Stimulated activated CD4-positive, alpha-beta T cell treated with anti-CD3 and anti-CD28 coated beads, Interleukin-2, amount 100 ng/mL, for 4 hours (primary cell): ENCODE measurements around the gene KLHL21.
"Not testable (repeated sequence)": the region's sequence is repeated elsewhere in the genome, so short reads cannot be mapped to it uniquely, and the experiment has no call there.

ENCODE experiments used
- DNase-seq: peaks from one replicate; pipeline ENCODE4 v3.0.0-alpha.2; 2020; ENCODE audit warnings: low read depth

Gene KLHL21

GRCh38 chr1:6602669-6603237, at the start of gene KLHL21:
KLHL21 (minus strand) TSS chr1:6602869; CDS start chr1:6602817, 52 bp downstream.
- peak; percentile 87 for DNase-seq

DNA sequence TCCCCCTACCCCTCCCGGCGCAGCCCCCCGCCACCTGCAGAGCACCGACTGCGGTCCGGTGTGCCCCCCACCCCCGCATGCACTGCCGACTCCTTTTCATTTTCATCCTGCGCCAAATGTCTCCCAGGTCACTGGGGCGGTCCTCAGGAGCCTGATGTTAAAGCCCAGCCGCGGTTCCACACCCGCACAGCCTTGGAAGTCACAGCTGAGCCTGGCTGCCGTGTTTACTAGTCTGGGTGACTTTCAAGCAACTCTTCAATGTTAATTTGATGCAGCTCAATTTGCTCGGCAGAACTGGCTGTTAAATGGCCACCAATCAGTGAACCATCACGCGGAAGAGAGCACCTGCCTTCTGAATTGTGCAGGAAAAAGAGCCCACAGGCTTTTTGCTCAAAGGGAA, 49.2 kb upstream of the KLHL21 start:
- no peak for DNase-seq

DNA sequence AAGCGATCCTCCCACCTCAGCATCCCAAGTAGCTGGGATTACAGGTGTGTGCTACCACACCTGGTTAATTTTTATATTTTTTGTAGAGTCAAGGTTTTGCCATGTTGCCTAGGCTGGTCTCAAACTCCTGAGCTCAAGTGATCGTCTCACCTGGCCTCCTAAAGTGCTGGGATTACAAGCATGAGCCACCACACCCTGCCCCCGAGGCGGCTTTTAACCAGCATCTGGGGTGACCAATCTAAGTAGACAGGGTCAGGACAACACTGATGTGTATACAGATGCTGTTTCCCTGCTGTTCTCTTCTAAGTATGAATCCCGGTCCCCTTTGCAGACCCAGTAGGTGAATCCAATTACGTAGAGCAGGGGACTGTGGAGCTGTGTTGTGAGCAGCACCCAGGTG, 45.9 kb upstream of the KLHL21 start:
- DNase-seq = no peak

GRCh38 chr1:6646499-6647148, 44.0 kb upstream of the KLHL21 start:
- DNase-seq = peak; percentile 13

DNA sequence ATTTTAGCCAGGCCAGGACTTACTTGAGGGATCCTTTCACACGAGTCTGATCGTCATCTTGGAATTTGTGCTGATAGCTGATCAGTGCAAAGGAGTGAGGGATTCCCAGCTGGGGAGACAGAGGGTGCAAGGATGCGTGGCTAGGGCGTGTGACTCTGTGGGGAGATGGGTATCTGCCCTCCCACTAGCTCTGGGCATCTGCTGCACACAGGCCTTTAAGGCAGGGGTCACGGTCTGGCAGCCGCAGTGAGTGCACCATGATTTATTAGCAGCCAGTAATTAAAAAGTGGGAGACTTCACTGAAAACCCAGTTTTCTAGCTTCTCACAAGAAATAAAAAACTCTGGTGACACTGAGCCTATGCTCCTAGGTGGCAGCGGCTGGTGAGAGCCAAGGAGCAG, 42.3 kb upstream of the KLHL21 start:
- DNase-seq = no peak

DNA sequence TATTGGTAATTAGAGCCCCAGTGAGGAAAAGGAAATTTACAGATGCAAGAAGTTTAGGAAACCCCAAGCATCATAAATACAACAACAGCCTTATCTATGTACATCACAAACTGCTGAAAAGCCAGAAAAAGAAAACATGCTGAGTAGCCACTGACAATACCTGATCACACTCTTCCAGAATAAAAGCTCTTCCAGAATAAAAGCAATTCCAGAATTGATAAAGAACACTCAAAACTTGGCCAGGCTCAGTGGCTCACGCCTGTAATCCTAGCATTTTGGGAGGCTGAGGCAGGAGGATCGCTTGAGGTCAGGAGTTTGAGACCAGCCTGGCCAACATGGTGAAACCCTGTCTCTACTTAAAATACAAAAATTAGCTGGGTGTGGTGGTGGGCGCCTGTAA, 38.2 kb upstream of the KLHL21 start:
- not testable (repeated sequence) for DNase-seq

GRCh38 chr1:6638226-6638625, 35.6 kb upstream of the KLHL21 start:
- no peak for DNase-seq

GRCh38 chr1:6637770-6638169, 35.1 kb upstream of the KLHL21 start:
- no peak for DNase-seq

GRCh38 chr1:6636778-6637177, 34.1 kb upstream of the KLHL21 start:
- not testable (repeated sequence) for DNase-seq

GRCh38 chr1:6635910-6636760, 33.5 kb upstream of the KLHL21 start:
- no peak for DNase-seq

DNA sequence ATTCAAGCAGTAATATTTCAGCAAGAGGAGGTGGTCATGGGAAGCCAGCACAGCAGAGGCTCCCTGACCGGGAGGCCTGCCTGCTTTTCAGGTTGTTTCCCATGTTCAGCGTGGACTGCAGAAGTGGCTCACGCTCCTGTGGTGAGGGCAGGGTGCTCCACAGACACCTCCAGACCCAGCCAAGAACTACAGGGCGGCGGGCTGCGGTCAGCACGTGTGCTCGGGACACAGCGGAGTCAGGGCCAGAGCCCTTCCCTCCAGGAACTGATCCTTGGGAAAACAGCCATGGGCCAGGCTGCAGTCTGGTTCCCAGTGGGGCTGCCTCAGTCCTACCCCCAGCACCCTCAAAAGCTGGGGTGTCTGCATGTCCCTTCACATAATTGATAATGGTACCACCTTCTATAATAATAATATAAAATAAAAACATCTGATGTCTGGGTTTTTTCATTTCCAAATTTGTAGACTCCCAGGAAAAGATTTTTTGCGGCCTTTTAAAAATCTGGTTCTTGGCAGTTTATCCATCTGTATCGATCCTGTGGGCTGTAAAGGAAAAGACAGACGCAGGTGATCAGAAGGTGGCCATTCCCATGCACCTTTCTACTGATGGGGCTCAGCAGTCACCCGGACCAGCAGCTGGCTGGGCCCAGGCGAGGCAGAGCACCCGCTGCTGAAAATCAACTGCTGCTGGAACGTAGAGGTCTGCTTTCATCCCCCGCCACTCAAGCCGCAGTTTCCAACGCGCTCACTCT, 32.7 kb upstream of the KLHL21 start:
- no peak for DNase-seq

DNA sequence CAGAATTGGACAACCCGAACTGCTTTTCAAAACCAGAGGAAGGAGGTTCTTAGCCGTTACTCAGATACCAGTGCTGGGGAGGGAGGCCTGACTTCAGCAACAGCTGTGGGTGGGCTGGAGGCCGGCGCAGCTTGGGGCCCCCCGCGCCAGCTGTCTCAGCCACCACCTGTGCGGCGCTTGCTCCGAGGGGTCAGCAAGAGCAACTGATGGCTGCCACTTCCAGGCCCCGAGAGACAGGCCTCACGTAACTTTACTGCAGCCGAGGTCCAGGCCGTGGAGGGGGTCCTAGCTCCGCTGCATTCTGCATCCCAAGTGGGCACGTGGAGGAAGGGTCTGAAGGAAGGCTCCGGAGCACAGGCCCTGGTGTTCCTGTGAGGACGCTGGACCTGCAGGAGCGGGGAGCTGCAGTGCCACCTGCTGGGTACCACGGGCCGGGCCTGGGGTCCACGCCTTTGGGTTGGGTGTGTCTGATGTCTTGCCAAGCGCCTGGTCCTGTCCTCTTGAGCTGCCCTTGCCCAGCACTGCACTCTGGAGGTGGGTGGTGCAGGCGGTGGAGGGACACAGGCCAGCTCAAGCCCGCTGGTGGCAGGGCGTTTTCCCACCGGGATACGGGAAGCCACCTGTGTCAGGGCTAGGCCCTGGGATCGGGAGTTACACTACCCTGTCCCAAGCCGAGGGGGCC, 31.8 kb upstream of the KLHL21 start:
- peak; percentile 12 for DNase-seq

GRCh38 chr1:6632588-6633514, 30.2 kb upstream of the KLHL21 start:
- no peak for DNase-seq

DNA sequence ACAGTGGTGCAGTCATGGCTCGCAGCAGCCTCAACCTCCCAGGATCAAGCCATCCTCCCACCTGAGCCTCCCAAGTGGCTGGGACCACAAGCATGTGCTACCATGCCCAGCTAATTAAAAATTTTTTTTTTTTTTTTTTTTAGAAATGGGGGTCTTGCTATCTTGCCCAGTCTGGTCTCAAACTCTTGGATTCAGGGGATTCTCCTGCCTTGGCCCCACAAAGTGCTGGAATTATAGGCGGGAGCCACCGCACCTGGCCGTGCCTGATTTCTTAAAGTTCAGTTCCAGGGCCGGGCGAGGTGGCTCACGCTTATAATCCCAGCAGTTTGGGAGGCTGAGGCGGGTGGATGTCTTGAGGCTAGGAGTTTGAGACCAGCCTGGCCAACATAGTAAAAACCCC, 28.4 kb upstream of the KLHL21 start:
- DNase-seq = no peak

GRCh38 chr1:6630027-6630426, 27.4 kb upstream of the KLHL21 start:
- no peak for DNase-seq

- DNase-seq = no peak
These were observed 26.4 kb upstream of the KLHL21 start for GRCh38 chr1:6628971-6629479.

DNA sequence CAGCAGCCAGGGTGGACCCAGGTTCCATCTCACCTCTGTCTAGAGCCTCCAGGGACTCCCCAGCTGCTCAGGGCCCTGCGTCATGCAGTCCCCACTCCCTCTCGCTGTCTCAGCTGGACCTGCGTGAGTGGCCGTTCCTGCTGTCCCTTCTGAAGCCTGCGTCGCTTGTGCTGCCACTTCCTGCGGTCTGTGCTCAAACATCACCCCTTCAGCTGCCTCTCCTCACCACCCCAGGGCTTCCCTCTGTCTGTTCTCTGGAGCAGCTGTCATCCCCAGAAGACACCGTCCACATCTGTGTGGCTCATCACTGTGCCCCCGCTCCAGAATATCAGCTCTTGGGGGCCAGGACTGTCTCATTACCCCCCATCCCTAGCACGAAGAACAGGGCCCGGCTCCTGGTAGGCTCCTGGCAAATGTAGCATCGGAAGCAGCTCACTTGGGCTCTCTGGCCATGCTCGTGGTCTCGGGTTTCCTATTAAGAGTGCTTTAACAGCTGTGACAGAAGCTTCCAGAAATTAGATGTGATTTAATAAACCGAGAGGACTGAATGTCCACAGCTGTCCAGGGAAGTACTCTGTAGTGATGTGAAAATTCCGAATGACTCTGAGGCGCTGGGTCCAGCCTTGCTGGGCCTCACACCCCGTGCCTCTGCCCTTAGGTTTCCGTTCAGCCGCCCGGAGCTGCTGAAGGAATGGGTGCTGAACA, 25.3 kb upstream of the KLHL21 start:
- no peak for DNase-seq

DNA sequence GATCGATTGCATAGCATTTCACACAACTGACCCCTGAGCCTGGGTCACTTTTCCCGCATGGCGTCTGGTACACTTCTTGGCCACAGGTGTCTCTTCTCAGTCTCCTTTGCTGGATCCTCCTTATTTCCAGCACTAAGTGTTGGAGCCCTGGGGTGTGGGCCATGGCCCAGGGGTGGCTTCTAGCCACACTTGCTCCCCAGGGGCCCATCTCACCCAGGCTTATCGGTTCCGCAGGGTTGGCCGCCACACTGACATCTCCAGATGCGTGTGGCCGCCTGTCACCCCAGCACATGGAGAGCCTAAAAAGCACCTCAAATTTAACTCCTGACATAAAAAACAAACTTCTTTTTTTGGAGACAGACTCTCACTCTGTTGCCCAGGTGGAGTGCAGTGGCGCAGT, 24.4 kb upstream of the KLHL21 start:
- no peak for DNase-seq

DNA sequence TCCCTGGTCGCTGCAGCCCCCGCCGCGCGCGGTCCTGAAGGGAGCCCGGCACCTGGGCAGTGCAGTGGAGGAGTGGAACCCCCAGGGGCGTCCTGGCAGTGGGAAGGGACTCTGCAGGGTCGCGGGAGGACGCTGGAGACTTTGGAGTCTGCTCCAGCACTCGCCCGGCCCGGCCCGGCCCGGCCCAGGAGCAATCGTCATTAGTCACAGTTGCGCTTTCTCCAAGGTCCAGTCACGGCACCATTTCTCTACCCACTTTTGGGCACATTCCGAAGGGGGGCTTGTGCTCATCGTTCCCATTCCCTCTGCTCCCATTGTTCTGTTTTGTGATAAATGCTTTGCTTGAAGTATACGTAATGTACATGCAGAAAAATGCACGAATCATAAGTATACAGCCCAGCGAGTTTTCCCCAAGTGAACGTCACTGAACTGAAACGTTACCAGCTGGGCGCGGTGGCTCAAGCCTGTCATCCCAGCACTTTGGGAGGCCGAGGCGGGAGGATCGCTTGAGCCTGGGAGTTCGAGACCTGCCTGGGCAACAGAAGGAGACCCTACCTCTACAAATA, 23.0 kb upstream of the KLHL21 start:
- DNase-seq = no peak
